A549 (cell line): ENCODE results near the gene TRMT1. TPM values are rescaled to one million over a fixed set of nuclear protein-coding genes. Genes with fewer than 3 reads are reported as not detected.

Experiments used
- ATAC-seq, 2 experiments: fragments of 200-7000 bp in 1 of 2; fragments of >200 bp in 1 of 2; cut with Nextera tagmentation in 1 of 2; cut with Tn5 transposase in 1 of 2; 3 replicates each; pipeline versions ENCODE4 v1.8.0 to v1.9.1; 2018 to 2020; ENCODE audit warnings: mild to moderate bottlenecking in 1 of 2, moderate library complexity in 1 of 2
- CTCF ChIA-PET: fragments of 300-600 bp; sonication (Branson Sonifier 250); formaldehyde crosslinking; extraction: SDS; loops from one replicate; lab custom pipeline; 2021; ENCODE audit warnings: antibody characterized with exemption, inconsistent platforms; lab: Yijun Ruan, JAX
- POLR2A ChIA-PET: fragments of 350-600 bp; formaldehyde crosslinking; extraction: SDS; loops from one replicate; lab custom pipeline; 2021; ENCODE audit warnings: antibody characterized with exemption, inconsistent platforms; lab: Yijun Ruan, JAX
- DNase-seq, 2 experiments: peaks; one replicate each; pipeline versions ENCODE4 v3.0.0 to v3.0.0-alpha.2; 2011 to 2016; ENCODE audit warnings: low read depth in 1 of 2, low spot score in 1 of 2
- FAIRE-seq: peaks from 2 replicates; lab custom pipeline; 2011; peaks lifted over from hg19 to GRCh38; lab: Jason Lieb, UNC
- H3K27ac ChIP-seq, 2 experiments: fragments of >200 bp; sonication (Bioruptor Twin); formaldehyde crosslinking; 3 replicates each; pipeline ENCODE4 v1.5.1; 2016 to 2017
- H3K4me1 ChIP-seq: fragments of >200 bp; sonication (Bioruptor Twin); formaldehyde crosslinking; 3 replicates; pipeline ENCODE4 v1.6.1; 2016
- H3K4me2 ChIP-seq: fragments of >200 bp; sonication (Bioruptor Twin); formaldehyde crosslinking; 3 replicates; pipeline ENCODE4 v1.6.1; 2016
- H3K4me3 ChIP-seq: fragments of >200 bp; sonication (Bioruptor Twin); formaldehyde crosslinking; 3 replicates; pipeline ENCODE4 v1.5.1; 2016
- H3K9me3 ChIP-seq: fragments of >200 bp; sonication (Bioruptor Twin); formaldehyde crosslinking; 3 replicates; pipeline ENCODE4 v1.6.1; 2016
- BCL3 ChIP-seq: fragments of >200 bp; sonication (Bioruptor Twin); formaldehyde crosslinking; IDR thresholded peaks from 3 replicates; pipeline ENCODE4 v1.6.1; 2016
- CBX2 ChIP-seq: fragments of 200-600 bp; sonication (generic); IDR thresholded peaks from 2 replicates; pipeline ENCODE4 v1.6.1; 2016; ENCODE audit warnings: low read depth, mild to moderate bottlenecking, borderline replicate concordance
- CHD4 ChIP-seq: fragments of 200-600 bp; sonication (generic); IDR thresholded peaks from 2 replicates; pipeline ENCODE4 v1.6.1; 2016; ENCODE audit warnings: antibody characterized with exemption, mild to moderate bottlenecking, borderline replicate concordance
- EP300 ChIP-seq, 2 experiments: fragments of >200 bp; sonication (Bioruptor Twin); formaldehyde crosslinking; IDR thresholded peaks; 2 replicates in 1 of 2; 3 replicates in 1 of 2; pipeline ENCODE4 v1.6.1; 2016 to 2017
- FOSB ChIP-seq: fragments of 250-450 bp; sonication (Bioruptor Pico); IDR thresholded peaks from 2 replicates; pipeline ENCODE4 v1.5.0; 2020; ENCODE audit warnings: mild to moderate bottlenecking, moderate library complexity
- FOXS1 ChIP-seq: fragments of 250-450 bp; sonication (Bioruptor Pico); IDR thresholded peaks from 2 replicates; pipeline ENCODE4 v1.5.0; 2020; ENCODE audit warnings: mild to moderate bottlenecking, moderate library complexity
- GATA3 ChIP-seq: IDR thresholded peaks from 2 replicates; pipeline ENCODE4 v1.6.1; 2012; ENCODE audit warnings: borderline replicate concordance
- HDAC2 ChIP-seq: fragments of 200-600 bp; sonication (generic); IDR thresholded peaks from 2 replicates; pipeline ENCODE4 v1.6.1; 2016
- HES2 ChIP-seq: fragments of >200 bp; sonication (Bioruptor Twin); formaldehyde crosslinking; IDR thresholded peaks from 2 replicates; pipeline ENCODE4 v1.6.1; 2016
- HMGXB4 ChIP-seq: fragments of 250-450 bp; sonication (Bioruptor Pico); IDR thresholded peaks from 2 replicates; pipeline ENCODE4 v1.5.0; 2021; ENCODE audit warnings: mild to moderate bottlenecking, moderate library complexity, borderline replicate concordance
- HOXA7 ChIP-seq: fragments of 250-450 bp; sonication (Bioruptor Pico); IDR thresholded peaks from 2 replicates; pipeline ENCODE4 v1.5.0; 2020; ENCODE audit warnings: mild to moderate bottlenecking, moderate library complexity
- HOXB13 ChIP-seq: fragments of 250-450 bp; sonication (Bioruptor Pico); IDR thresholded peaks from 2 replicates; pipeline ENCODE4 v1.5.0; 2020; ENCODE audit warnings: low read depth, mild to moderate bottlenecking, moderate library complexity
- HOXB5 ChIP-seq: fragments of 250-450 bp; sonication (Bioruptor Pico); IDR thresholded peaks from 2 replicates; pipeline ENCODE4 v1.5.0; 2020; ENCODE audit warnings: mild to moderate bottlenecking, moderate library complexity
- JUN ChIP-seq, 2 experiments: fragments of >200 bp; sonication (Bioruptor Twin); formaldehyde crosslinking; IDR thresholded peaks; 2 replicates in 1 of 2; 3 replicates in 1 of 2; pipeline ENCODE4 v1.6.1; 2016 to 2017
- KDM5A ChIP-seq: fragments of 200-600 bp; sonication (generic); IDR thresholded peaks from 2 replicates; pipeline ENCODE4 v1.6.1; 2016; ENCODE audit warnings: antibody characterized with exemption, mild to moderate bottlenecking
- MAFK ChIP-seq: fragments of 450-650 bp; IDR thresholded peaks from 2 replicates; pipeline ENCODE4 v1.6.1; 2014; ENCODE audit not compliant: partially characterized antibody
- MAX ChIP-seq: IDR thresholded peaks from 2 replicates; pipeline ENCODE4 v1.6.1; 2012
- MAZ ChIP-seq: fragments of 150-350 bp; IDR thresholded peaks from 2 replicates; pipeline ENCODE4 v1.6.1; 2014; ENCODE audit warnings: antibody characterized with exemption, low read depth, low read length, borderline replicate concordance
- MYC ChIP-seq: IDR thresholded peaks from 2 replicates; pipeline ENCODE4 v1.6.1; 2012; ENCODE audit warnings: mild to moderate bottlenecking, inconsistent platforms, low read length, improper control_type of control experiment, borderline replicate concordance
- NPAS2 ChIP-seq: fragments of 250-450 bp; sonication (Bioruptor Pico); IDR thresholded peaks from 2 replicates; pipeline ENCODE4 v1.8.0; 2022; ENCODE audit warnings: mild to moderate bottlenecking, moderate library complexity, borderline replicate concordance
- PHF8 ChIP-seq: fragments of 200-600 bp; sonication (generic); IDR thresholded peaks from 2 replicates; pipeline ENCODE4 v1.6.1; 2016; ENCODE audit warnings: low read depth, mild to moderate bottlenecking, antibody characterized with exemption, moderate library complexity, borderline replicate concordance
- RARB ChIP-seq: fragments of 250-450 bp; sonication (Bioruptor Pico); IDR thresholded peaks from 2 replicates; pipeline ENCODE4 v1.8.0; 2021; ENCODE audit warnings: mild to moderate bottlenecking, moderate library complexity
- RCOR1 ChIP-seq: fragments of 150-350 bp; IDR thresholded peaks from 2 replicates; pipeline ENCODE4 v1.6.1; 2014; ENCODE audit warnings: antibody characterized with exemption, low read length, low read depth
- RNF2 ChIP-seq: fragments of 200-600 bp; sonication (generic); IDR thresholded peaks from 2 replicates; pipeline ENCODE4 v1.6.1; 2016; ENCODE audit warnings: low read depth, mild to moderate bottlenecking, antibody characterized with exemption, moderate library complexity, borderline replicate concordance
- SREBF2 ChIP-seq: fragments of 450-650 bp; IDR thresholded peaks from 2 replicates; pipeline ENCODE4 v1.6.1; 2014; ENCODE audit warnings: mild to moderate bottlenecking, moderate library complexity
- TFCP2L1 ChIP-seq: fragments of 250-450 bp; sonication (Bioruptor Pico); IDR thresholded peaks from 2 replicates; pipeline ENCODE4 v1.5.0; 2021; ENCODE audit warnings: mild to moderate bottlenecking
- TP53 ChIP-seq: fragments of 250-450 bp; sonication (Bioruptor Pico); IDR thresholded peaks from 2 replicates; pipeline ENCODE4 v1.5.0; 2021; ENCODE audit warnings: mild to moderate bottlenecking, moderate library complexity
- ZC3H11A ChIP-seq: fragments of 450-650 bp; IDR thresholded peaks from 2 replicates; pipeline ENCODE4 v1.6.1; 2014; ENCODE audit warnings: antibody characterized with exemption, mild to moderate bottlenecking
- WGBS: methylation state at CpG from one replicate; pipeline ENCODE4 v1.1.6; 2017; ENCODE audit errors: missing lambda C conversion rate; 5-methylcytosine and 5-hydroxymethylcytosine counted together
- polyA plus RNA-seq, 4 experiments: library from polyadenylated mRNA; depleted of rRNA in 3 of 4; stranded (reverse); fragments of >200 nt; fragmentation: RNase III in 1 of 4; extraction: RNeasy Plus Mini Kit Qiagen cat#74134 plus additional on column Dnase treatment in 1 of 4; gene quantifications; 2 replicates in 3 of 4; 3 replicates in 1 of 4; pipeline ENCODE4 v1.2.3, GENCODE V29; 2011 to 2017
- TF ChIP-seq, protein P1 (sequence below): fragments of 450-650 bp; IDR thresholded peaks from 2 replicates; pipeline ENCODE4 v1.6.1; 2014; ENCODE audit warnings: antibody characterized with exemption
- TF ChIP-seq, protein P2 (sequence below): fragments of 150-350 bp; IDR thresholded peaks from 2 replicates; pipeline ENCODE4 v1.6.1; 2014; ENCODE audit warnings: low read depth, mild to moderate bottlenecking, low read length

The TRMT1 gene
- polyA plus RNA-seq, 2 of the 4 experiments (the other 2 are of a cell fraction), result 18.2 to 29.8 TPM

GRCh38 chr19:13139633-13140311 is 23.2 kb upstream of the TRMT1 start (continued):
- TF ChIP-seq SREBF2 (no peak), HOXB5 (CRISPR knock-in tag) (no peak)
- TF ChIP-seq, all 56 proteins: peak for 0

DNA sequence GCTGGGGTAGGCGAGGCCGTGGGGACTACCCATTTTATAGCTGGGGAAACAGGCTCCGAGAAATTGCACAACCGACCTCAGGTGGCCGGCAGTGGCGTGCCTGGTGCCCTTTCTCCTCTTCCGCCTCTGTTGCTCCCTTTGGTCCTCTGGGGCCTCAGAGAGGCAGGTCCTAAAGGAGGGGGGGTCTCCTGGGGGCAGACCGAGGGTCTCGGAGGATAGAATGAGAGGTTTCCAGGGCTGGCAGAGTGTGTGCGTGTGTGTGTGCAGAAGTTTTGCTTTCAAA is 22.3 kb upstream of the TRMT1 start:
- TF ChIP-seq EP300 (IDR thresholded peaks at IDR 0.05) (no peak), HOXB13 (no peak), CBX2 (no peak), FOSB (CRISPR knock-in tag) (no peak), JUN (IDR thresholded peaks at IDR 0.05) (no peak), HES2 (no peak), GATA3 (no peak), HDAC2 (no peak), ZC3H11A (no peak), HOXB5 (CRISPR knock-in tag) (no peak), RARB (CRISPR knock-in tag) (no peak), FOXS1 (no peak), SREBF2 (no peak), NPAS2 (no peak), MYC (no peak), MAZ (no peak), MAX (no peak), PHF8 (no peak)
- TF ChIP-seq, protein P1, sequence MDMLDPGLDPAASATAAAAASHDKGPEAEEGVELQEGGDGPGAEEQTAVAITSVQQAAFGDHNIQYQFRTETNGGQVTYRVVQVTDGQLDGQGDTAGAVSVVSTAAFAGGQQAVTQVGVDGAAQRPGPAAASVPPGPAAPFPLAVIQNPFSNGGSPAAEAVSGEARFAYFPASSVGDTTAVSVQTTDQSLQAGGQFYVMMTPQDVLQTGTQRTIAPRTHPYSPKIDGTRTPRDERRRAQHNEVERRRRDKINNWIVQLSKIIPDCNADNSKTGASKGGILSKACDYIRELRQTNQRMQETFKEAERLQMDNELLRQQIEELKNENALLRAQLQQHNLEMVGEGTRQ, result no peak
- no peak overlapping the region for H3K4me2 ChIP-seq
- no peak overlapping the region for H3K4me3 ChIP-seq
- ChIA-PET POLR2A (no interaction called here), CTCF (interaction anchor here (0.6 to 1.6 kb wide), 2 partner anchors 13 to 161 kb away, joined by 4 to 5 read pairs; no protein-coding TSS in a partner anchor)
- peaks cover 25% of the 10 kb centered on the region for H3K4me1 ChIP-seq
- no peak overlapping the region; a peak in 1 of 6 replicates for H3K27ac ChIP-seq
- no peaks in the 10 kb centered on the region for H3K9me3 ChIP-seq
- 77% methylated on average over 7 of the region's 10 CpGs for WGBS
- ATAC-seq, result no peak
- DNase-seq, result no peak
- FAIRE-seq, result no peak

DNA sequence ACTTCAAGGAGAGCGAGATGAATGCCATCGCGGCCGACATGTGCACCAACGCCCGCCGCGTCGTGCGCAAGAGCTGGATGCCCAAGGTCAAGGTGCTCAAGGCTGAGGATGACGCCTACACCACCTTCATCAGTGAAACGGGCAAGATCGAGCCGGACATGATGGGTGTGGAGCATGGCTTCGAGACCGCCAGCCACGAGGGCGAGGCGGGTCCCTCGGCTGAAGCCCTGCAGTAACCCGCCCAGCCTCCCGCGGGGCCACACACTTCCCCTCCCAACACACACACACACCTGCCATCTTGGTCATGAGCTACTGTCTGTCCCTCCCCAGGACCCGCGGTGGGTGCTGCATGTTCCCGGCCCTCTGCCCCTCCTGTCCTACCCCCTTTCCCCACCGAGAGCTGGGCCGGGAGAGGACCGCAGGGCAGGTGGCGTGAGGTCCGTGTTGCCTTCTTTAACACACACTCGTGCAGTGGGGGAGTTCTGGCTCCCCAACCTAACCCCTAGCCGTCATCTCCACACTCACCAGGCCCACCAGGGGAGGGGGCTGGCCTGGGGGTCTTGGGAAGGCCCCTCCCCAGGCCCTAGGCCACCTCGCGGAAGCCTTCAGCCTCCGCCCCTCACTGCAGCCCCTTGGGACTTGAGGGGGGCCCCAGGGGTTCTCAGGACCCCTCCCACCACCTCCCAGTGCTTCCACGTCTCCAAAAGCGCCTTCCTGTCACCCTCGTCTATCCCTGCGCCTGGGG is 21.8 kb upstream of the TRMT1 start:
- TF ChIP-seq PHF8 (no peak), HMGXB4 (no peak), SREBF2 (no peak), TFCP2L1 (CRISPR knock-in tag) (no peak), HOXA7 (CRISPR knock-in tag) (no peak), KDM5A (no peak), MAFK (no peak), TP53 (no peak), RNF2 (no peak), BCL3 (no peak), MYC (no peak), GATA3 (no peak), CHD4 (no peak), RCOR1 (no peak), JUN (IDR thresholded peaks at IDR 0.05) (no peak)
- TF ChIP-seq, protein P2, sequence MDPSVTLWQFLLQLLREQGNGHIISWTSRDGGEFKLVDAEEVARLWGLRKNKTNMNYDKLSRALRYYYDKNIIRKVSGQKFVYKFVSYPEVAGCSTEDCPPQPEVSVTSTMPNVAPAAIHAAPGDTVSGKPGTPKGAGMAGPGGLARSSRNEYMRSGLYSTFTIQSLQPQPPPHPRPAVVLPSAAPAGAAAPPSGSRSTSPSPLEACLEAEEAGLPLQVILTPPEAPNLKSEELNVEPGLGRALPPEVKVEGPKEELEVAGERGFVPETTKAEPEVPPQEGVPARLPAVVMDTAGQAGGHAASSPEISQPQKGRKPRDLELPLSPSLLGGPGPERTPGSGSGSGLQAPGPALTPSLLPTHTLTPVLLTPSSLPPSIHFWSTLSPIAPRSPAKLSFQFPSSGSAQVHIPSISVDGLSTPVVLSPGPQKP, result no peak
- Histone ChIP-seq H3K9me3 (no peaks in the 10 kb centered on the region), H3K4me2 (no peak overlapping the region), H3K4me3 (no peak overlapping the region), H3K27ac (no peak overlapping the region), H3K4me1 (peaks cover 22% of the 10 kb centered on the region)
- FAIRE-seq (no peak), ATAC-seq (no peak), DNase-seq (no peak)
- CTCF ChIA-PET, result interaction anchor here (0.6 to 1.6 kb wide), 2 partner anchors 13 to 161 kb away, joined by 4 to 5 read pairs; no protein-coding TSS in a partner anchor
- 85% methylated on average over 31 of the region's 40 CpGs for WGBS
- POLR2A ChIA-PET, result no interaction called here
